ENCODE data around the gene CELSR1. TPM values are rescaled to one million over a fixed set of nuclear protein-coding genes. Genes with fewer than 3 reads are reported as not detected.
A peak's percentile ranks its signal among the peaks of the same experiment; 100 is the strongest.

The CELSR1 gene
- total RNA-seq, 1 experiment from 2014 or later: 22.6 TPM

- Histone ChIP-seq H3K9ac (ENCODE audit: extremely low read depth, insufficient read length, low read length) (no peak overlapping the region), H2BK15ac (ENCODE audit: low read depth, low read length) (no peak overlapping the region), H3K79me1 (ENCODE audit: insufficient read depth, low read depth, low read length, poor library complexity, severe bottlenecking) (no peaks in the 10 kb centered on the region), H3K27me3 (ENCODE audit: insufficient read depth, low read length) (no peaks in the 10 kb centered on the region), H3K79me2 (ENCODE audit: insufficient read depth, low read length) (no peaks in the 10 kb centered on the region), H3K4me2 (ENCODE audit: insufficient read depth, insufficient read length, low read length) (no peak overlapping the region), H4K20me1 (ENCODE audit: control insufficient read depth, insufficient read depth, insufficient read length) (no peaks in the 10 kb centered on the region), H3K18ac (ENCODE audit: insufficient read length, low read depth, low read length) (no peak overlapping the region), H2AFZ (ENCODE audit: low read length) (no peak overlapping the region), H3K9me3 (ENCODE audit: control insufficient read depth, low read depth, low read length) (no peaks in the 10 kb centered on the region), H3K27ac (ENCODE audit: insufficient read length, low read depth, low read length) (no peak overlapping the region), H3K4ac (ENCODE audit: low read depth, low read length) (no peak overlapping the region), H2BK5ac (ENCODE audit: insufficient read length, low read length) (no peak overlapping the region), H2AK5ac (ENCODE audit: insufficient read length, low read length) (no peak overlapping the region), H4K91ac (ENCODE audit: insufficient read length, low read depth, low read length) (no peak overlapping the region), H2BK120ac (ENCODE audit: low read depth, low read length, poor library complexity, severe bottlenecking) (no peak overlapping the region), H3K4me1 (ENCODE audit: insufficient read depth, low read length) (no peaks in the 10 kb centered on the region), H4K8ac (replicated peaks; ENCODE audit: insufficient read length, low read depth, low read length) (no peak overlapping the region), H2BK12ac (ENCODE audit: insufficient read length, low read depth, low read length) (no peak overlapping the region), H3K56ac (ENCODE audit: insufficient read length, low read depth, low read length) (no peak overlapping the region), H4K5ac (ENCODE audit: insufficient read length, low read depth, low read length) (no peak overlapping the region), H3K23ac (ENCODE audit: insufficient read length, low read depth, low read length) (no peak overlapping the region), H3K23me2 (ENCODE audit: insufficient read length, low read depth, low read length, poor library complexity, severe bottlenecking) (no peaks in the 10 kb centered on the region), H3T11ph (ENCODE audit: low read length) (no peak overlapping the region), H2BK20ac (ENCODE audit: low read depth, low read length, poor library complexity, severe bottlenecking) (no peak overlapping the region), H3K14ac (ENCODE audit: insufficient read depth, low read length) (no peak overlapping the region)
- WGBS (ENCODE audit: extremely low coverage, insufficient read length, low lambda C conversion rate): no CpG with 5 or more reads among the region's 6 CpGs
- TF ChIP-seq CTCF (conservative IDR thresholded peaks at IDR 0.05): no peak
- H3K36me3 Mint-ChIP-seq (ENCODE audit: insufficient read depth in 1 of 3, low read depth in 3 of 3): peaks cover 0 to 5% (median 1%) of the 10 kb centered on the region in 3 experiments; a peak in 3 of 7 replicates
- no peak overlapping the region for H3K4me3 Mint-ChIP-seq
- no peak for DNase-seq
- H3K4me1 Mint-ChIP-seq: peaks cover 2% of the 10 kb centered on the region in 2 experiments; a peak in 1 of 4 replicates
- H3K27ac Mint-ChIP-seq: 0 out of 7 replicates have a peak overlapping the region, but pooled peaks of 1 of the 3 experiments have one; percentile 10
- peaks cover 4 to 8% of the 10 kb centered on the region in 2 experiments; a peak in 3 of 5 replicates for H3K9me3 Mint-ChIP-seq
- H3K27me3 Mint-ChIP-seq (ENCODE audit: low read depth): no peaks in the 10 kb centered on the region; the same call in 1 of the 2 replicates
Measured at GRCh38 chr22:46469711-46470110, 67.7 kb downstream of the CELSR1 start.

Data from H9 (cell line).